SKM-1 treated with dmso at 0.1 percent for 144 hours (cell line): ENCODE data around the gene SCAMP3.
A peak's percentile ranks its signal among the peaks of the same experiment; 100 is the strongest.

Experiments used
- DNase-seq: peaks from one replicate; lab custom pipeline; 2025; ENCODE audit not compliant: unreplicated experiment; lab: John Stamatoyannopoulos, UW

The SCAMP3 gene

GRCh38 chr1:155207806-155208540 is 54.2 kb downstream of the SCAMP3 start, which contains the start of gene THBS3:
Gene THBS3, minus strand, starts transcription at chr1:155207897. Its CDS starts 21 bp downstream, at chr1:155207876.
- no peak for DNase-seq

DNA sequence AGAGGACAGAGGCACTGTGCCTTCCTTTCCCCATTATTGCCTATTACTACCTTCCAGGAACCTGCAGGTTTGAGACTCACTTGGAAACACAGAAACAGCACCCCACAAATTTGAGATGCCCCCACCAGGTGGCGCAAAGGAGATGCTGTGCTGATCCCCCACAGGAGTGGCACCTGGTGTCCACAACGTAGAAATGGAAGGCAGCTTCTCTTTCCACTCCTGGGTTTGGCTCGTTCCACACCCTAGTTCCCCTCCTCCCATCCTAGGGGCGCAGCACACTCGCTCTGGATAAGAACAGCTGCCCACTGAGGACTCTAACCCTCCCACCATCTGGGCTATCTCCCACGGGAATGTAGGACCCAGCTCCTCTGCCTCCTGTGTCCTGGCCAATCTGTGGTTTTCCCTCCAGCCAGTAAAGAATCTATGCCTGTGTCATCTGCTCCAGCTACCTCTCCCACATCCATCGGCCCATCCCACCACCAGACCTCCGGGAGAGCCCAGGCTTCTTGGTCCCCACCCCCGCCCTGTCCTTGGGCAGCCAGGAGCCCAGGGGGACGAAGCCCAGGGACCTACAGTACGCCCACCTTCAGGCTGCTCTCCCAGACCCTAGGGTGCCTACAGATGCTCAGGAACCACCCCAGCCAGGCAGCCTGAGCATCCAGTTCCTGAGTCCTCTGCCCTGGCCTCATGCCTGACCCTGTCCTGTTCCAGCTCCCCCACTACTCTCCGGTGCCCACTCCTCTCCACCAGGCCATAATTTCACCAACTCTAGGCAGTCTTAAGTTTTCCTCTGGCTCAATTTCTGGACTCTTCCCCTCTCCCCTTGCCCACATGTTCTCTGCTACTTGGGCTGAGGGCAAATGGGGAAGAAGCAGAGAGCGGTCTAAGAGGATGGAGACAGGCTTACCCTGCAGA is 55.0 kb downstream of the SCAMP3 start:
- DNase-seq, result peak; percentile 83
